SK-N-SH treated with all-trans-retinoic acid at 6 μM for 48 hours (cell line): ENCODE measurements around the gene AMD1.

Source experiments
- ATAC-seq: fragments of 200-7000 bp; cut with Tn5 transposase; 3 replicates; pipeline ENCODE4 v1.9.1; 2020; ENCODE audit warnings: mild to moderate bottlenecking, moderate library complexity
- BACH2 ChIP-seq: fragments of 250-450 bp; sonication (Bioruptor Pico); IDR thresholded peaks from 2 replicates; pipeline ENCODE4 v1.9.0; 2021; ENCODE audit warnings: mild to moderate bottlenecking, borderline replicate concordance
- CREB5 ChIP-seq: fragments of 250-450 bp; sonication (Bioruptor Pico); IDR thresholded peaks from 2 replicates; pipeline ENCODE4 v1.5.1; 2020; ENCODE audit warnings: low read depth, mild to moderate bottlenecking, moderate library complexity
- ESRRG ChIP-seq: fragments of 250-450 bp; sonication (Bioruptor Pico); IDR thresholded peaks from 2 replicates; pipeline ENCODE4 v1.6.1; 2021; ENCODE audit warnings: mild to moderate bottlenecking
- GLIS3 ChIP-seq: fragments of 250-450 bp; sonication (Bioruptor Pico); IDR thresholded peaks from 2 replicates; pipeline ENCODE4 v1.5.0; 2020; ENCODE audit warnings: mild to moderate bottlenecking, moderate library complexity
- ISL1 ChIP-seq: fragments of 250-450 bp; sonication (Bioruptor Pico); IDR thresholded peaks from 2 replicates; pipeline ENCODE4 v2.1.2; 2022; ENCODE audit warnings: mild to moderate bottlenecking, moderate library complexity
- OSR1 ChIP-seq: fragments of 250-450 bp; sonication (Bioruptor Pico); IDR thresholded peaks from 2 replicates; pipeline ENCODE4 v1.8.0; 2022; ENCODE audit warnings: moderate library complexity, mild to moderate bottlenecking, inconsistent platforms
- PATZ1 ChIP-seq: fragments of 250-450 bp; sonication (Bioruptor Pico); IDR thresholded peaks from 2 replicates; pipeline ENCODE4 v1.8.0; 2020; ENCODE audit warnings: mild to moderate bottlenecking, moderate library complexity, borderline replicate concordance
- RARB ChIP-seq: fragments of 250-450 bp; sonication (Bioruptor Pico); IDR thresholded peaks from 2 replicates; pipeline ENCODE4 v1.8.0; 2021; ENCODE audit warnings: mild to moderate bottlenecking, moderate library complexity
- TCF4 ChIP-seq: fragments of 250-450 bp; sonication (Bioruptor Pico); IDR thresholded peaks from 2 replicates; pipeline ENCODE4 v1.8.0; 2021; ENCODE audit warnings: mild to moderate bottlenecking, moderate library complexity, borderline replicate concordance
- TOX ChIP-seq: fragments of 250-450 bp; sonication (Bioruptor Pico); IDR thresholded peaks from 2 replicates; pipeline ENCODE4 v1.8.0; 2021; ENCODE audit warnings: mild to moderate bottlenecking, moderate library complexity, borderline replicate concordance
- ZC3H10 ChIP-seq: fragments of 250-450 bp; sonication (Bioruptor Pico); IDR thresholded peaks from 2 replicates; pipeline ENCODE4 v1.5.1; 2021; ENCODE audit warnings: mild to moderate bottlenecking, moderate library complexity
- ZFP30 ChIP-seq: fragments of 450-650 bp; formaldehyde crosslinking; IDR thresholded peaks from 2 replicates; pipeline ENCODE4 v1.5.0; 2022; ENCODE audit warnings: mild to moderate bottlenecking, moderate library complexity
- ZNF565 ChIP-seq: fragments of 450-650 bp; formaldehyde crosslinking; conservative IDR thresholded peaks from 2 replicates; pipeline ENCODE4 v1.5.0; 2020; ENCODE audit warnings: low read depth, mild to moderate bottlenecking, moderate library complexity
- ZNF70 ChIP-seq: fragments of 450-650 bp; formaldehyde crosslinking; IDR thresholded peaks from 2 replicates; pipeline ENCODE4 v1.5.0; 2020; ENCODE audit warnings: mild to moderate bottlenecking, moderate library complexity
- ZNF8 ChIP-seq: fragments of 450-650 bp; formaldehyde crosslinking; IDR thresholded peaks from 2 replicates; pipeline ENCODE4 v1.5.0; 2020; ENCODE audit warnings: mild to moderate bottlenecking, moderate library complexity
- TF ChIP-seq, protein P1 (sequence below): fragments of 250-450 bp; sonication (Bioruptor Pico); IDR thresholded peaks from 2 replicates; pipeline ENCODE4 v1.8.0; 2021; ENCODE audit warnings: low read depth, mild to moderate bottlenecking, moderate library complexity, borderline replicate concordance

AMD1 gene

DNA sequence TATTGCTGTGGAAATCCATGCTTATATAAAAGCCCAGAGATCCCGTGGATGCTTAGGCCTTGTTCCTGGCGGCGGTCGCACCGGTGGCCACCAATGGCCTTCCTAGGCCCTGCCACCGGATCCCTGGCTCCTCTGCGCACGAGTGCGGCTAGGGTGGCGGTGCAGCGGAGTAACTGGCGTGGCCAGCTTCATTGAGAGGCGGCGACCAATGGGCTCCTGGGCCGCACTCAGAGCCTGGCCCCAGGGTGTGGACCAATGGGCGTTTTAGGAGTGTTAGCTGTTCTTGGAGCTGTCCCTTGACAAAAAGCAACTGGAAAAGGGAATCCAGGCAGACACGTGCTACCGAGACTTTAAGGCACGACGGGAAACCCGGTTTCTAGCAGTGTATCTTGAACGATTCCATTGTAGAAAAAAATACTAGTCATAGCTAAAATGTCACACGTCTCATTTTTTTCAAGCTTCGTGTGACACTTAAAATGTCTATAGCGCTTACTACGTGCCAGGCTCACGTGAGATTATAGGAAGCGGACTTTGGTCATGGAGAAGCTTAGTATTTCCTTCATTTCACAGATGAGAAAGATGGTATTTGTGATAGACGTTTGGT, 1.7 kb downstream of the AMD1 start (continued):
- TF ChIP-seq, protein P1, sequence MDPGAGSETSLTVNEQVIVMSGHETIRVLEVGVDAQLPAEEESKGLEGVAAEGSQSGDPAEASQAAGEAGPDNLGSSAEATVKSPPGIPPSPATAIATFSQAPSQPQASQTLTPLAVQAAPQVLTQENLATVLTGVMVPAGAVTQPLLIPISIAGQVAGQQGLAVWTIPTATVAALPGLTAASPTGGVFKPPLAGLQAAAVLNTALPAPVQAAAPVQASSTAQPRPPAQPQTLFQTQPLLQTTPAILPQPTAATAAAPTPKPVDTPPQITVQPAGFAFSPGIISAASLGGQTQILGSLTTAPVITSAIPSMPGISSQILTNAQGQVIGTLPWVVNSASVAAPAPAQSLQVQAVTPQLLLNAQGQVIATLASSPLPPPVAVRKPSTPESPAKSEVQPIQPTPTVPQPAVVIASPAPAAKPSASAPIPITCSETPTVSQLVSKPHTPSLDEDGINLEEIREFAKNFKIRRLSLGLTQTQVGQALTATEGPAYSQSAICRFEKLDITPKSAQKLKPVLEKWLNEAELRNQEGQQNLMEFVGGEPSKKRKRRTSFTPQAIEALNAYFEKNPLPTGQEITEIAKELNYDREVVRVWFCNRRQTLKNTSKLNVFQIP (CRISPR knock-in tag), result no peak

- no peak for ATAC-seq
- TF ChIP-seq BACH2 (CRISPR knock-in tag), result no peak
- TF ChIP-seq ISL1 (CRISPR knock-in tag), result no peak
- TF ChIP-seq ZFP30 (CRISPR knock-in tag), result peak; percentile 70; the same call in 1 of the 2 replicates
- TF ChIP-seq RARB (CRISPR knock-in tag), result no peak
- TF ChIP-seq, all 23 proteins: peak for 1
Observed at GRCh38 chr6:110876806-110877564, 2.4 kb downstream of the AMD1 start.

GRCh38 chr6:110877569-110877968, 3.0 kb downstream of the AMD1 start:
- ATAC-seq, result no peak
- TF ChIP-seq PATZ1 (CRISPR knock-in tag) (no peak), OSR1 (no peak), ZC3H10 (CRISPR knock-in tag) (no peak), ISL1 (CRISPR knock-in tag) (no peak), BACH2 (CRISPR knock-in tag) (no peak), ESRRG (CRISPR knock-in tag) (no peak), TCF4 (CRISPR knock-in tag) (no peak), ZNF565 (CRISPR knock-in tag) (no peak), ZNF8 (CRISPR knock-in tag) (no peak), ZNF70 (CRISPR knock-in tag) (no peak), TOX (CRISPR knock-in tag) (no peak), CREB5 (CRISPR knock-in tag) (no peak), RARB (CRISPR knock-in tag) (no peak), ZFP30 (CRISPR knock-in tag) (no peak)
- TF ChIP-seq, protein P1 (CRISPR knock-in tag), result no peak
- TF ChIP-seq, all 23 proteins: peak for 0

DNA sequence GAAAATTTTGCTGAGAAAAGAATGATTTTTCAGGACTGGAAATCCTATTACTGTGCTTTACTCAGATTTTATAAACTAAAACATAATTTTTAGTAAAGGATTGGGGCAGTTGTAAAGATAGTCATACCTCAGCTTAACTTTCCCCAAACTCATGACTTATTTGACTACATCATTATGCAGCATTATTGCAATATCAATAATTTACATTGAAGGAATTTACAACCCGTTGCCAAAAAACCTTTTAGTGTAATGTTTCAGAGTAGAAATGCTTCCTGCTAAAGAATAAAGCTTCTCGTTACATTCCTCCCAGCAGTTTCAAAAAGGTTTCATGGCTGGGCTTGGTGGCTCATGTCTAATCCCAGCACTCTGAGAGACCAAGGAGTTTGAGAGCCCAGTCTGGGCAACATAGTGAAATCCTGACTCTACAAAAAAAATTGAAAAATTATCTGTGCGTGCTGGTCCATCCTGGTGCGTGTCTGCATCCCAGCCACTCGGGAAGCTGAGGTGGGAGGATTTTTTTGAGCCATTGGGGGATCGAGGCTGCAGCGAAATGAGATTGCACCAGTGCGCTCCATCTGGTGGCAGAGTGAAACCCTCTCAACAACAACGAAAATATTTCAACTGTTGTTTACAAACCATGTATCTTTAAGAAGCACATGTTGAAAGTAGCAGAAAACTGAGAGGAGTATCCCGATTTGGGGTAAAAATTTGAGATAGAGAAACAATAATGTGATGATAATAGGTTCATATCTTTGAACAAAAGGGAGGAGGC, 4.4 kb downstream of the AMD1 start:
- TF ChIP-seq GLIS3 (CRISPR knock-in tag) (no peak), ESRRG (CRISPR knock-in tag) (0 out of 2 replicates have a peak, but pooled peaks have one; percentile 48), ISL1 (CRISPR knock-in tag) (peak; percentile 99), CREB5 (CRISPR knock-in tag) (peak; percentile 73; the same call in 1 of the 2 replicates)

More for the DNA sequence above, 4.4 kb downstream of the AMD1 start:
- ATAC-seq, result peak; percentile 24
